ENCODE data around the gene CASP10. TPM values are rescaled to one million over a fixed set of nuclear protein-coding genes. Genes with fewer than 3 reads are reported as not detected.

Gene CASP10
- total RNA-seq, 2 experiments from 2014 or later: 18.3 to 22.6 TPM

Other genes starting within 250 kb of the CASP10 start
- gene ORC2, start 219.5 kb upstream of the CASP10 start, total RNA-seq: 10 to 100 TPM; 51.3 to 59.2 TPM
- 10 to 100 TPM; 24.7 to 26.9 TPM for gene HYCC2, start 111.5 kb upstream of the CASP10 start, total RNA-seq
- 100 to 1,000 TPM; 134 to 140 TPM for gene NDUFB3, start 111.1 kb upstream of the CASP10 start, total RNA-seq
- 100 to 1,000 TPM; 222 to 229 TPM for gene CFLAR, start 67.0 kb upstream of the CASP10 start, total RNA-seq
- 10 to 100 TPM; 35.2 to 38.4 TPM for gene CASP8, start 77.4 kb downstream of the CASP10 start, total RNA-seq
- under 1 TPM; 0.59 to 0.76 TPM for gene FLACC1, start 174.2 kb downstream of the CASP10 start, total RNA-seq